IPS-NIHi7 (cell line): ENCODE measurements around the gene FAM24A.
"Not testable (repeated sequence)": the region's sequence is repeated elsewhere in the genome, so short reads cannot be mapped to it uniquely, and the experiment has no call there.

ENCODE experiments used
- DNase-seq: peaks from one replicate; pipeline ENCODE4 v3.0.0; 2012; ENCODE audit warnings: mixed read lengths; ENCODE audit errors: extremely low spot score

FAM24A gene

GRCh38 chr10:122910310-122910709, at the start of gene FAM24A:
FAM24A (plus strand) TSS chr10:122910610; CDS start chr10:122911635, 1,025 bp downstream.
- no peak for DNase-seq

- DNase-seq = no peak
Measured at GRCh38 chr10:122861711-122862161, 48.7 kb upstream of the FAM24A start.

GRCh38 chr10:122863216-122864193, 46.9 kb upstream of the FAM24A start:
- DNase-seq = no peak

- DNase-seq = no peak
Measured at GRCh38 chr10:122864194-122864592, 46.2 kb upstream of the FAM24A start.

GRCh38 chr10:122864901-122865300, 45.5 kb upstream of the FAM24A start:
- no peak for DNase-seq

GRCh38 chr10:122866757-122867482, 43.5 kb upstream of the FAM24A start:
- not testable (repeated sequence) for DNase-seq

GRCh38 chr10:122868768-122869167, 41.6 kb upstream of the FAM24A start:
- not testable (repeated sequence) for DNase-seq

- DNase-seq = not testable (repeated sequence)
Measured at GRCh38 chr10:122871947-122872346, 38.5 kb upstream of the FAM24A start.

- peak; percentile 59 for DNase-seq
Measured at GRCh38 chr10:122875843-122876466, 34.5 kb upstream of the FAM24A start.

- no peak for DNase-seq
Measured at GRCh38 chr10:122876467-122876855, 33.9 kb upstream of the FAM24A start.

GRCh38 chr10:122877264-122877663, 33.1 kb upstream of the FAM24A start:
- DNase-seq = no peak

- DNase-seq = no peak
Measured at GRCh38 chr10:122878799-122879338, 31.5 kb upstream of the FAM24A start.

GRCh38 chr10:122879339-122880273, 30.8 kb upstream of the FAM24A start, which contains the start of gene FAM24B:
FAM24B (minus strand) TSS chr10:122879581; CDS start chr10:122850515, 29,066 bp downstream.
- peak; percentile 79 for DNase-seq

- DNase-seq = no peak
Measured at GRCh38 chr10:122882766-122883165, 27.6 kb upstream of the FAM24A start.

- DNase-seq = no peak
Measured at GRCh38 chr10:122884166-122884565, 26.2 kb upstream of the FAM24A start.

- DNase-seq = no peak
Measured at GRCh38 chr10:122894261-122894944, 16.0 kb upstream of the FAM24A start.

GRCh38 chr10:122903861-122904260, 6.5 kb upstream of the FAM24A start:
- DNase-seq = not testable (repeated sequence)

GRCh38 chr10:122911889-122912484, 1.6 kb downstream of the FAM24A start:
- DNase-seq = peak; percentile 92

- DNase-seq = no peak
Measured at GRCh38 chr10:122915700-122916099, 5.3 kb downstream of the FAM24A start.
